IPS-NIHi7 (cell line): Measurements from ENCODE around the gene SULT1C2.

Experiments used
- DNase-seq: peaks from one replicate; pipeline ENCODE4 v3.0.0; 2012; ENCODE audit warnings: mixed read lengths; ENCODE audit errors: extremely low spot score

The SULT1C2 gene

GRCh38 chr2:108293850-108294249, 5.2 kb downstream of the SULT1C2 start:
- no peak for DNase-seq

GRCh38 chr2:108297436-108298141, 8.9 kb downstream of the SULT1C2 start:
- no peak for DNase-seq

GRCh38 chr2:108301558-108301957, 12.9 kb downstream of the SULT1C2 start:
- DNase-seq, result no peak

GRCh38 chr2:108304975-108305374, 16.3 kb downstream of the SULT1C2 start:
- no peak for DNase-seq

- no peak for DNase-seq
These were observed 17.2 kb downstream of the SULT1C2 start for GRCh38 chr2:108305901-108306300.

GRCh38 chr2:108309903-108310302, 21.2 kb downstream of the SULT1C2 start:
- no peak for DNase-seq

- DNase-seq, result no peak
These were observed 26.0 kb downstream of the SULT1C2 start for GRCh38 chr2:108314586-108315296.

GRCh38 chr2:108315444-108315934, 26.8 kb downstream of the SULT1C2 start:
- DNase-seq, result no peak

- no peak for DNase-seq
These were observed 27.3 kb downstream of the SULT1C2 start for GRCh38 chr2:108316033-108316432.

- DNase-seq, result peak; percentile 31
These were observed 28.0 kb downstream of the SULT1C2 start for GRCh38 chr2:108316461-108317258.

GRCh38 chr2:108320326-108320922, 31.7 kb downstream of the SULT1C2 start:
- DNase-seq, result no peak

GRCh38 chr2:108323619-108324018, 34.9 kb downstream of the SULT1C2 start:
- no peak for DNase-seq

- DNase-seq, result no peak
These were observed 36.0 kb downstream of the SULT1C2 start for GRCh38 chr2:108324531-108325255.

- DNase-seq, result no peak
These were observed 37.1 kb downstream of the SULT1C2 start for GRCh38 chr2:108325756-108326155.

GRCh38 chr2:108329771-108330170, 41.1 kb downstream of the SULT1C2 start:
- DNase-seq, result no peak

GRCh38 chr2:108330979-108331378, 42.3 kb downstream of the SULT1C2 start:
- no peak for DNase-seq

- no peak for DNase-seq
These were observed 57.3 kb downstream of the SULT1C2 start for GRCh38 chr2:108345951-108346350.

GRCh38 chr2:108346827-108347226, 58.1 kb downstream of the SULT1C2 start:
- DNase-seq, result no peak

GRCh38 chr2:108347786-108348185, 59.1 kb downstream of the SULT1C2 start:
- no peak for DNase-seq

- no peak for DNase-seq
These were observed 60.3 kb downstream of the SULT1C2 start for GRCh38 chr2:108348816-108349570.

GRCh38 chr2:108349571-108349928, 60.9 kb downstream of the SULT1C2 start:
- DNase-seq, result no peak
